ENCODE results near the gene ICAM1. TPM values are rescaled to one million over a fixed set of nuclear protein-coding genes. Genes with fewer than 3 reads are reported as not detected.
A peak's percentile ranks its signal among the peaks of the same experiment; 100 is the strongest.

ICAM1 gene
- total and polyA plus RNA-seq, 10 of the 15 experiments (the other 5 are each of a cell fraction or from before 2014, with no cell fraction given), result 7.6 to 115 (median 60.2) TPM

GRCh38 chr19:10299545-10300458, 28.9 kb downstream of the ICAM1 start (continued):
- TF ChIP-seq BCL3 (IDR thresholded peaks at IDR 0.05; ENCODE audit: borderline replicate concordance, insufficient read depth, low read depth, low read length, poor library complexity, severe bottlenecking) (no peak), BCLAF1 (IDR thresholded peaks at IDR 0.05) (no peak), ASH2L (IDR thresholded peaks at IDR 0.05; ENCODE audit: borderline replicate concordance, low read depth) (no peak), CHD2 (IDR thresholded peaks at IDR 0.05; ENCODE audit: borderline replicate concordance, low read depth, low read length) (no peak), MTA2 (IDR thresholded peaks at IDR 0.05; ENCODE audit: low read depth) (no peak)

- Histone ChIP-seq H3K27me3 (replicated peaks in 1 of 2; ENCODE audit: control insufficient read depth in 2 of 2, insufficient read depth in 2 of 2, low read length in 1 of 2) (no peaks in the 10 kb centered on the region), H3K36me3 (ENCODE audit: control insufficient read depth in 2 of 2, insufficient read depth in 2 of 2, low read length in 1 of 2) (no peaks in the 10 kb centered on the region), H3K27ac (ENCODE audit: control insufficient read depth, insufficient read depth) (no peak overlapping the region), H3K4me2 (ENCODE audit: control insufficient read depth, insufficient read depth) (no peak overlapping the region), H4K20me1 (ENCODE audit: control insufficient read depth, insufficient read depth) (no peaks in the 10 kb centered on the region), H3K4me3 (no peak overlapping the region), H3K9me3 (replicated peaks; ENCODE audit: control insufficient read depth, insufficient read depth, low read length) (no peaks in the 10 kb centered on the region), H3K79me2 (ENCODE audit: control insufficient read depth, insufficient read depth, low read length) (no peaks in the 10 kb centered on the region), H3K9ac (ENCODE audit: control insufficient read depth, insufficient read depth, low read length) (no peak overlapping the region), H2AFZ (ENCODE audit: control insufficient read depth, low read depth, low read length) (no peak overlapping the region), H3K4me1 (ENCODE audit: control insufficient read depth, insufficient read depth, low read length) (no peaks in the 10 kb centered on the region)
- FAIRE-seq (no peak), ATAC-seq (no peak), DNase-seq (ENCODE audit: low read depth, low spot score) (no peak)
- intact Hi-C loops (cut with micrococcal nuclease; ENCODE audit: unreplicated experiment) (no loop called here), in situ Hi-C loops (cut with MboI) (no loop called here)
- 68% methylated on average over 17 of the region's 17 CpGs for WGBS (ENCODE audit: insufficient coverage, insufficient replicate concordance, low lambda C conversion rate, missing lambda C conversion rate)
- RAD21 ChIA-PET (ENCODE audit: unreplicated experiment), result no interaction called here
- SMC1A ChIA-PET (ENCODE audit: uncharacterized antibody, unreplicated experiment), result no interaction called here
- no TSS peak for BruUV-seq (replicated peaks)
- POLR2A ChIA-PET, result no interaction called here
- CTCF ChIA-PET, result no interaction called here
- TF ChIP-seq MEF2B (IDR thresholded peaks at IDR 0.05; ENCODE audit: partially characterized antibody, poor library complexity, severe bottlenecking) (no peak), NR2F1 (conservative IDR thresholded peaks at IDR 0.05) (peak; percentile 53), NR2C2 (IDR thresholded peaks at IDR 0.05; ENCODE audit: borderline replicate concordance, control insufficient read depth, insufficient read length, low read depth) (peak; percentile 41), NR2C1 (IDR thresholded peaks at IDR 0.05) (peak; percentile 74)
These were observed 34.4 kb downstream of the ICAM1 start for GRCh38 chr19:10305139-10305806.

Measured in GM12878 (cell line).